Left cardiac atrium (tissue), 4 donors: Measurements from ENCODE around the gene BCCIP. TPM values are rescaled to one million over a fixed set of nuclear protein-coding genes. Genes with fewer than 3 reads are reported as not detected.

Source experiments
- ATAC-seq, 2 donors: fragments of 200-7000 bp; cut with Tn5 transposase; one replicate each; pipeline ENCODE4 v1.9.1; 2020; ENCODE audit warnings: mild to moderate bottlenecking in 2 of 2, moderate library complexity in 2 of 2
- DNase-seq: peaks from one replicate; pipeline ENCODE4 v3.0.0-alpha.2; 2020
- intact Hi-C, 2 donors: fragments of 100-400 bp; cut with DNase I; formaldehyde crosslinking; loops; one replicate each; pipeline versions ENCODE4 v1.14.1 to v1.15.1; 2022 to 2023
- total RNA-seq, 2 donors: library from RNA; stranded (reverse); fragmentation: NEBNext Ultra II Directional; extraction: Animal tissue kit (Norgen Biotek cat#: 25700); gene quantifications; one replicate each; pipeline ENCODE4 v1.2.1, GENCODE V29; 2021
- donor health status: DM: no; HTN: yes; CAD: no.
- donor health status: DM: no; HTN: yes; CAD: no; lungs with severe emphysema.
- donor health status: DM: yes; HTN: yes; CAD: no.
- donor health status: Dilated cardiomyopathy.

The BCCIP gene
- total RNA-seq, 2 donors from 2014 or later = 34.8 to 51.1 TPM

DNA sequence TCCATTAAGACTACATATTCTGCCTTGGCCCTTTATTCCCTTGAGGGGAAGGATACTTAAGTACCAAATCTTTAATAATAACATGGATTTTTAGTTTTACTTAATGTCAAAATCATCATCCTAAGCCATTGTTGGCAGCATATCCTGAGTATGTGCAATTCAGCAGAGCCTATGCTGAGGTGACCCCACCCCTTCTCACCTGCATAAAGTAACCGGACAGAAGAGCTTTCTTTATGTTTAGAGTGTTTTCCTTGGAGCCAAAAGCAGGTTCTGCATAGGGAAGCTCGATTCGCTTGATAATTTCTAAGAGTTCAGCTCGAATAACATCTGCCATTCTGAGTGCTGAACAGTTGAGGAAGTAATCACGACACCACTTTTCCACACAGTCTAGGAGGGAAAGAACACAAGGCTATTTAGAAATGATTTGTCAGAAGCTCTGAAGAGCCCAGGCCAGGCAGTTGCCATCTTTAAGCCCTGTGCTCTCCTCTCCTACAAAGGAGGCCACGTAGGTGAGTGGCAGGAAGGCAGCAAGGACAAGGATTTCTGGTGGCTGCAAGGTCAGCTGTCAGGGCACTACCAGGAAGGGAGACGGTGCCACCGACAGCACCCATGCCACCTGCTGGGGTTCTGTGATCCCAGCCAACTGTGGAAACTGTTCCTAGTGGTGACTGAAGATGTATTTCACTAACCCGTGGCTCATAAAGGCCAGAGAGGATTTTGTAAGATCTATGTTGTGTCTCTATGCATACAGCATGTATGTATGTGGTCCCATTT, 15.6 kb downstream of the BCCIP start:
- DNase-seq (no peak), ATAC-seq (no peak)
- intact Hi-C loops = no loop called here

DNA sequence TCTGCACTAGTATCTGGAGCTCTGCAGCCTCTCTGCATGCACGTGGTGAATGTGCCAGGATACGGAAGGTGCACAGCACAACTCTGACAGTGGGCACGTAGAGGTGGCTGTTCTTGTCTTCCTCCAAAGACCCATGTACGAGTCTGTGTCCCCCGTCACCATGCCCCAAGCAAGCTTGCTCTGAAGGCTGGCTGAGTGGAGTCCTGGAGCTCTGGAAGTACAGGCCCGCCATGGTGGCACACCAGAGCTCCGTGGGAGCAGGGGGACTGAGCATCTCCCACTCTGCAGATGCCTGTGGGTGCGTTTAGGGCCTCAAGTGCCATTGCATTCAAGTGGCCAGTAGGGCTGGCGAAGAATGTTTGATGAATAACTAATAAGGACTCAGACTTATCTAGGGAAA, 17.1 kb downstream of the BCCIP start:
- intact Hi-C loops = no loop called here
- ATAC-seq = no peak

DNA sequence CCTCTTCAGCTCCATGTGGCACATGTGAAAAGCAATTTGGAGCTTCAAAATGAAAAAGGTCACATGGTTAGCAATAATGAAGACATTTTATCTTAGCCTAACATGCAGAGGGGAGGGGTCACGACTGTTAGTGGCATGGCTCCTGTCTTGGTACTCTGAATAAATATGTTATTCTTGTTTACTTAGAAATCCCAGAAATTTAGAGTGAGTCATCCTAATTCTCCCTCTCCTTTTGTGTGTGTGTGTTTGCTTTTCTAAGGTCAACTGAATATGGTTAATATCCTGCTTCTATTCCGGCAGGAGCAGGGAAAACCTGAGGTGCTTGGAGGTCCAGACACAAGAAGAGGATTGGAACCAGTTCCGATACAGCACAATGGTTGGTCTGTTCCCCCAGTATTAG, 17.6 kb downstream of the BCCIP start:
- DNase-seq (no peak), ATAC-seq (no peak)
- intact Hi-C loops = no loop called here

More for the DNA sequence above, 17.1 kb downstream of the BCCIP start:
- DNase-seq = no peak

DNA sequence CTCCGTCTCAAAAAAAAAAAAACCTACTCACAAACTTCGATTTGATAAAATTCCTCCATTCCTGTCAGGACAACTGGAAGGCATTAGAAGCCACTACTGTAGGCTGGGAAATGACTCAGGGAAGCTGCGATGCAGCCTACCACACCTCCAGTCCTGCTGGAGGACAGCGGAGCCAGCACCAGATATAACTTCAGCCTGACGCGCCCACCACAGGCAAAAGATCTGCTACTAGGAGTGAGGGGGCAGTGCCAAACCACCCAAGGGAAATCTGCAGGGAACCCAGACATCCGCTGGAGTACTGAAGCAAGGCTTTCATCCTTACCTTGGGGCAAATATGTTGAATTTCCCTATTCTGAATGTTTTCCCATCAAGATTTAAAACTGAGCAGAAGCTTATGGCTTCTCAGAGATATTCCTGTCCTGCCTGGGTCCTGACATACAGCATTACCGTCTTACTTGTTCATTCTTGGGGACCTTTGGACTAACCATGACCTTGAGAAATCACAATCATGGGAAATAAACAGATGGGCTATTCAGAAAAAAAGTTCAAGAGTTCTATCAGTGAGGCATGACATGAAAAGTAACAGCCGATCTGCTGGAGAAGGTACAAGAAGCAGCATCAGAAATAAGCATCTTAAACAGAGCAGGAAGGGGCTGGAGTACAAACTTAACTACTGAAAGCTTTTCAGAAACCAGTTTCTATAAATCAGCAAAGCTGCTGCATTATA, 20.4 kb downstream of the BCCIP start:
- DNase-seq (no peak), ATAC-seq (no peak)
- intact Hi-C loops = no loop called here

DNA sequence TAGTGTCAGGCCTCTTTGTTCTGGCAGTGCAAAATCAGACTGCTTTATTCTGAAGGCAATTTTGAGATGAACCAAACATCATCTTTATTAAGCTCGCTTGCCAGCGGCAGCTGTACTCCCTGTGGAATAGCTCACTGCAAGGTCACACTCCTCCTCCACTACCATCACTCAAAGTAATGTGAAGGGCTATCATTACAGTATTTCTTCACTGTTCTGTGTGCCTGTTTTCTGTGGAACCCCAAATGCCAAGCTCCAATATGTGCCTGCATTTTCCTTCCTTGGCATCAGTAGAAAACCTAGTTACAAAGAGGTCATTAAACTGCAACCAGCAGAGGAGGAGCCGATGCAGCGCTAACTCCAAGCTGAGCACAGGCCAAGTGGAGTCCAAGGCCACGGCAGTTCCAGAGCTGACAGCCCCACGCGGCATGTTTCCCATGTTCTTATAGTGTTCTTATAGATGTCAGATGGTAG, 21.4 kb downstream of the BCCIP start:
- no peak for ATAC-seq
- DNase-seq = no peak
- intact Hi-C loops = no loop called here

DNA sequence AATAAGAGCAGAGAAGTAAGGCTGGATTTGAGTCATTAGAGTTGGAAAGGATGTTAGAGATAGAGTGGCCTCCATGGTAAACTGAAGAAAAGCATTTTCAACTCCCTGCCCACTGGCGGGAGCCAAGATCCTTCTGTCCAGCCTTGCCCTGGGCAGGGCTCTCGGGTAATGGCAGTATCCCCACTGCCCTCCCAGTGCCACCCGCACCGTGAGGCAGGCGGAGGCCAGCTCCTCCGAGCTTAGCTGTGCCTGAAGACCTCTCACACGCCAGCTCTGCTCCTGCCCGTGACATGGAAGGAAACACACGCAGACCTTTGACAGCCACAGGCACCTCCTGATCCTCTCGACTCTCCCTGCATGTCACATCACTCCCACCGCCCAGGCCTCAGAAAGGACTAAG, 22.3 kb downstream of the BCCIP start:
- DNase-seq (no peak), ATAC-seq (no peak)
- intact Hi-C loops = no loop called here

DNA sequence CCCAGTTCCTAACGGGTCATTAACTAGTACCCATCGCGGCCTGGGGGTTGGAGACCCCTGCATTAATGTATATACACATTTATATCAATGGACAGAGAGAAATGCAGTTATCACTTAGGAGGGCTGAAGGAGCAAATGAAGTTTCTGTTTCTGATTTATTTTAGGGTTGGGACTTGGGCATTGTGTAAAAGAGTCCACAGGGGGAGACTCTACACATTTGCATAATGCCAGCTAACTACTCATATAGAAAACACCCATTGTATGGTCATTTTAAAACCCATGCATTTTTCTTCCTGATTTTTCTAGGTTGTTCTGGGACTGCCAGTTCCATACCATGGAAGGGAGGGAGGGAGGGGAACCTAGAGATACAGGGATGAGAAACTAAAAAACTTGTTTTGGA, 23.5 kb downstream of the BCCIP start:
- no peak for DNase-seq
- intact Hi-C loops = no loop called here
- no peak for ATAC-seq

DNA sequence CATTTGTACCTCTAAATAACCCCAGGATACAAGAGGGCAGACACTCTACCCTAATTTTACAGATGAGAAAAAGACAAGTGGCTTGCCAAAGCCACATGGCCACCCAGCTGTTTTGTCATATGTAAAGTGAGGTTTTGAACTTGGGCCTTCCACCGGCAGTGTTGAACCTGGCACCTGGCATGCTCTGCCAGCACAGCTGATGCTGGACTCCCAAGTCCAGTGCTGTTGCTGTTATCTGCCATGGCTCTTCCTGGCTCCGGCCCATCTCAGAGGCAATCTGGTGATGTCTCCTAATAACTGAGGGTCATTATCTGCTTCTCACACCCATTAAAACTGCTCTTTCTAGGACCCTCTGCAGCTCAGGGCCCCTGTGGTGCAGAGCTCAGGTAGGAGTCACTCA, 25.0 kb downstream of the BCCIP start:
- intact Hi-C loops = no loop called here
- no peak for DNase-seq
- peak in 1 of 2 donors; percentile 8 for ATAC-seq

DNA sequence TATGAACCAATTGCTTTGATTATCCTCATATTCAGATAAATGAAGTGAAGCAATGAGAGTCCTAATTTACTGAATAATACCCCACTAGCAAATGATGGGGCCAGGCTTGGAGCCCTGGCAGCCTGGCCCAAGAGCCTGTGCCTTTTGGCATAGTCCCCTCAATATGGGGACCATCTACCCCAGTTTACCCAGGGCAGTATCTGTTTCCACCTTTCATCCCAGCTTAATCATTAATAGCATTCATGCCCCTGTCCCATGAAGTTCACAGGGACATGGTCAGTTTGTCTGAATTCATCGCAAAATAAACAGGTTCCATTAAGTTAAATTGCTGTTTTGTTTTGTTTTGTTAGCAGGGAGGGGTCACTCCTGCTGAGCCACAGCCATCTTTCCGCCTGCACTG, 25.5 kb downstream of the BCCIP start:
- no peak for DNase-seq
- intact Hi-C loops = no loop called here
- no peak for ATAC-seq

DNA sequence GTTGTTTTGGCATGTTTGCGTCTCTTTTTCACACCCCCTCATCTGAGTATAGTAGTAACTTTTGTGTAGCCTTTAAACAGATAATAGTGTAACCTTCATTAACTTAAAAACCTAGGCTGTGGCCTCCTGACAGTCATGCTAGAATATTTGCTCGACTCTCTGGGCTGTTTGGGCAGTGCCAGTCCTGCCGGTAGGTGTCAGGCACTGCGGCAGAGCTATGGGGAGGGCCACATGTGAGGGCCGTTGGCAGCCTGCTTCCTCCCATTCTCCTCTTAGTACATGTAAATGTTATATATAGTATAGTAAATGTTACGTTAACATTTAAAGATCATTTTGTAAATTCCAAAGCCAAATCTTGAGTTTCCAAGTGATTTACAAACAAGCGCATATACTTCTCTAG, 26.1 kb downstream of the BCCIP start:
- intact Hi-C loops = no loop called here

DNA sequence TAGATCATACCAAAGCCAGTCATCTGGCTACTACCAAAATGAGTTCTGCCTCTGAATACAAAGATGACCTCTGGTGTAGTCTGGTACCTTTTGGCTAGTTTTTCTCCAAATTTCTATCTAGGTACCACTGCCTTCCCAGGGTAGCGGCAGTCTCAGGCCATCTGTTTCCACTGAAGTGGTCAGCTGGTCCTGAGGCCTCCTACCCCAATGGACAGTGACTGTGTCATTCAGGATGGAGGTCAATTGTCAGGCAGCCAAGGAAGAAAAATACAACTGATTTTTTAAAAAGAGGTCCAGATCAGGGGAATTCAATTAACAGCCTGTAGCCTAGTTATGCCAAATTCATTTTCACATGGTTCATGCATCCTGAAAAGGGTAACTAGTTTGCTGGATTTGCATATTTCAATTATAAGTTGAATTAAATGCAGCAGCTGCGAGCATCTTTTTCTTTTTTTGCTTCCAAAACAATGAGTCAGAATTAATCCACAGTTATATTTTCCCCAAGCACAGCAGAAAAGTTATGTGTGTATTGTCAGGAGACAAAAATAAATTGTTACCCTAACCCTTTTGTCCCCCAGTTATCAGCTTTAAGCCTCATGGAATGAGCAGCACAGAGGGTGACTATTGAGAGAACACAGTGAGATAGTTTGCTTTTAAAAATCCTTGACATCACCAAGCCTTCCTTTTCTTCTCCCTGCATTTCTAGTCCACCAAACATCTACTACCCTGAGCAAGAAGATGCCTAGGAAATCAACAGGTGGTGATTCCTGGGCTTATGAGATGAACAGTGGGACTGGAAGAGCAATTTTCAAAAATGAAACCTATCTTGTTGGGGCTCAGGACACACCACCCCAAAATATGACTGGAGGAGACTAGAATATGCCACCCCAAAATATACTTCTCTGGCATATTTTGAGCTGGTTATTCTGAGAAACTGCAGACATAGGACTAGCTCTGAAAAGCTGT, 27.7 kb downstream of the BCCIP start:
- ATAC-seq (peak; percentile 68 to 76), DNase-seq (no peak)
- intact Hi-C loops = no loop called here

More for the DNA sequence above, 26.1 kb downstream of the BCCIP start:
- ATAC-seq (peak; percentile 19 to 43), DNase-seq (no peak)

DNA sequence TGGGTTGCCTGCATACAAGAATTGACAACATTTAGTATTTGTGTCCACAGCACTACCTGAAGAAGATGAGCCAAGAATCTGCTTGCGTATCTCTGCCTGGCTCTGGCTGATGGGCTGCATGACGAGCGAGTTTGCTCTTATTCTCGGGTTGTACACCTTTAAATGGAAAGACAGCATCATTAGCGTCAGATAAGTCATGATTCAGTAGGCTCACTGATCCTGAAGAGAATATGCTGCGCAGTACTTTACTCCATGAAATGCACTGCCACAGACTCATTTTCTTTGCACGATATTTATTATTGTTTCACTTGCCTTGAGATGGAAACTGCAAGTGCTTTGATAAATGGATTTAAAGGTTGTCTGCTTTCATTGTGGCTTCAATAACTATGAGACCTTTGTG, 29.1 kb downstream of the BCCIP start:
- ATAC-seq = no peak
- DNase-seq = no peak
- intact Hi-C loops = no loop called here

DNA sequence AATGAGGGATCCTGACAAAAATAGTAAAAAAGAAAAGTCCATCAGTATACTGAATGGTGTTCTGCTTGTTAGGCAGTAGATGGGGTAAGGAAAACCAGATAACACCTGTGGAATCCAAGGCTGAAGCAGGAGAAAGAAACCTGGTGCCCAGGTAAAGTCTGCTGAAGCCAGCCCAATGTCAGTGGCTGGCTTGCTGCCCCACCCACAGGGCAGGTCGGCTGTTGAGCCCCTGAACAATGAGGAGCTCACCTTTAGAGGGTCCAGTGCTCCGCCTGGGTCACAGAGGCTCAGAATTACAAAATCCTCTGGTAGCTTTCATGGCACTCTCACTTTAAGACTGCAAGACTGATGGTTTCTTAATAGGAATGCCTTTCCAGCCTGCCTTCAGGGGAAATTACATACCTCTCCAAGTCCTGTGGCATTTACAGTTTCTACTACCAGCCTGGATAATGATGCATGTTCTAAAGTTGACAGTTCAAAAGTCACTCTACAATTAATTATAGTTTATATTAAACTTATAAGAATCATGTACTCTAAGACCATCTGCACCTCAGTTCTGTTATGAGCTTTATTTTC, 33.9 kb downstream of the BCCIP start:
- no peak for ATAC-seq
- no peak for DNase-seq
- intact Hi-C loops = no loop called here

DNA sequence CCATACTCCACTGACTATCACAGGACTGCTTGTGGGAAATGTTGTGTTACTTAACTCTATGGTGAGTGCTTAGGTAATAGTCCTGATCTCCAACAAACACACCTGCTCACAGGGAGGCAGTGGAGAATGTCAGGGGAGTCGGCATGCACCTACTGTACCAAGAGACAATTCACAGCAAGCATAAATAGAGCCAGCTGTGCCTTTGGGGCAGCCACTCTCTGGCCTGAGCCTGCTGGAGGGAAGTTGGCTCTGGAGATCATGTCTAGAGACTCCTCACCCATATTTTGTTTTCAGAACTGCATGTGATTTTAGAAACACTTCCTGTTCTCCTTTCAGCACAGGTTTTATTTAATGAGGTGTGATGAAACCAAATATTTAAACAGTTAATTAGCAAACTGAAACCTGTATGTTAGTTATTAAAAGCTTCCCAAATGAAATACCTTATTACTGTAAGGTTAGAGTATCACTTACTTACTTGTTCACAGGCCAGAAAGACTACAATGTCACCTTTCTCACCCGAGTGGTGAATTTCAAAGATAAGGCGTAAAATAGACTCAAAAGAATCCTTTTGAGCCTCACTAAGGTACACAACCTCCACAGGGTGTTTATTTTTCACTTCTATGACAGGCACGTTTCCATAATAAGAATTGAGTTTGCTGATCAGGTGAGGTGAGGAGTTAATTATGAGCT, 35.9 kb downstream of the BCCIP start:
- DNase-seq (no peak), ATAC-seq (no peak)
- intact Hi-C loops = no loop called here

DNA sequence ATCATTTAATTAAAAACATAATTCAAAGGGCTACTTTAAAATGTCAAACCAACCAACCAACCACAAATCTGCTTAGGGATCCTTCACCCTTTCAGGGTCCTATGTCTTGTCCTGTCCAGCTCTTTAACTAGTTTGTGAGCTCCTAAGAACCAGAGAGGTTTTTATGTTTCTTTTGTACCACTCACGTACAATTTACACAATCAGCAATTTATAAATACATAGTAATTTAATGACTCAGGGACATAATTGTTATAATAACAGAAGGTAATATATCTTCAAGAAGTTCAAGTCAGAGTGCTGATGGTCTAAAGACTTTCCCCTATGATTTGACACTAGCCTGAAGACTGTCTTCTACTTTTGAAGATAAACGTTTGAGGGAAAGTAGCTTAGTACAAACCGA, 41.8 kb downstream of the BCCIP start:
- ATAC-seq (no peak), DNase-seq (no peak)
- intact Hi-C loops = loop anchor here in 1 of 2 donors (10.0 kb wide), 1 partner anchor 640 kb away; no protein-coding TSS in a partner anchor

DNA sequence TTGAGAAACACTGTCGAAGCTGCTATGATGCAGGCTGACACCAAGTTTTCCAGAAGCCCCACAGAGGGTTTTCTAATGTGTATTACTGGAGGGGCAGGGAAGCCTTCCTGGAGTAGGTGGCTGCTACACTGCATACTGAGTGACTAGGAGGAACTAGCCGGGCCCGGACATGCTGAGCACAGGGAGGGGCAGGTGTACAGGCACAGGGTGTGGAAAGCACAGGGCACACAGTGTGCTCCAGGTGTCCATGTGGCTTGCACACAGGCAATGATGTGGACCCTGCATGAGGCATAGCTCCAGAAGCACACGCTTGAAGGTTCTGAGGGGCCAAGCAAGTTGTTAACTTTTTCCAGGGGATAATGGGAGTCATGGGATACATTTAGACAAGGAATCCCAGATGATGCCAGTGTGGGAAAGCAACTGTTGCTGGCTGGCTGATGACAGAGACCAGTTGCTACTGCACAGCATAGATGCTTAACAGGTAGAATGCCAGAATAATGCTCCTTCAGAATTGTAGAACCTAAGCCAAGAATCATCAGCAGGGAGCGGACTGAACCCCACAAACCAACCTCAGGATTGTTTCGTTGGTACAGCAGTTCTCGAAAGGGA, 43.2 kb downstream of the BCCIP start:
- intact Hi-C loops = loop anchor here in 1 of 2 donors (10.0 kb wide), 1 partner anchor 638 kb away; no protein-coding TSS in a partner anchor
- DNase-seq (no peak), ATAC-seq (no peak)

DNA sequence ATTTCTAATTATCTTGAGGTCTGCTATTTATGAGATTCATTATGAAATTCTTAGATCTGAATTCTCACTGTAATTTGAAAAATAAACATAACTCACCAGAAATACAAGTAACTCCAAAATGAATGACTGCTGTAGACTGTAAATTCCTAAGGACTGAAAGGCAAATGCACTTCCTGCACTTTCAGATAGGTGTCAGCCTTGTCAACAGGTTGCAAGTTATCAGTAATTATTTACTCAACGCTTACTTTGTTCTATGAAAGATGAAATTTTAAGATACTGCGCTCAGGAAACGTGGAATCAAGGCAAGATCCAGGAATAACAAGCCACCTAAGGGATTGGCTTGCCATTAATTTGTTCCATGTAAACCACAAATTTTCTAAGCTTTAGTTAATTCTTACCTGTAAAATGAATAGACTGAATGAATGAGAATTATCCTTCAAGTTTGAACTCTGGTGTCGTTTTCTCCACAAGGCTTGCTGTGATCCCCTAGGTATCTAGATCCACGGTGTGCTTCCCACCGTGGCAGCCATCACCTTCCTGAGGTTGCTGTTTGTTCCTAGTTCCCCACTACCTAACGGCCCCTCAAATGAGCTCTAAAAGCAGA, 45.1 kb downstream of the BCCIP start:
- intact Hi-C loops = loop anchor here in 1 of 2 donors (10.0 kb wide), 1 partner anchor 636 kb away; no protein-coding TSS in a partner anchor
- ATAC-seq (peak; percentile 30 to 39), DNase-seq (no peak)

DNA sequence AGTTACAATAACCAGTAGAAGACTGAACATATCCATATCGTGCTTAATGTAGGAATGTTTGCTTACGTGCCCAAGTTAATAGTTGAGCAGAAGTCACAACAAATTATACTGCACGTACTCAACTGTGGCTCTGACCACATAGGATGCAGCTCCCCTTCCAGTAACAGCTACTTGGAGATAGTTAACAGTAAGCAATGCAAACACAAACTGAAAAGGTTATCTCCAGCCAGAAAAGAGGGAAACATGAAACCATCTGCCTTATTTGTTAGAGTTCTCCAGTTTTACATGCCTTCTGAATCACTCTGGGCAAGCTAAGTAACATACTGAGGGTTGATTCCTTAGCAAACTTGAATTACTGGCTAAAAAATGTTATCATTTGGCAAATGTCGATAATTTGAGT, 48.0 kb downstream of the BCCIP start:
- intact Hi-C loops = no loop called here
- ATAC-seq (no peak), DNase-seq (no peak)
